ES-I3 (cell line): ENCODE measurements around the gene LRMDA.

Source experiments
- H3K36me3 ChIP-seq: 2 replicates; pipeline ENCODE4 v1.6.1; 2013; ENCODE audit warnings: mild to moderate bottlenecking, low read length, control low read depth, moderate library complexity; ENCODE audit not compliant: insufficient read depth
- H3K4me1 ChIP-seq: 2 replicates; pipeline ENCODE4 v1.6.1; 2013; ENCODE audit warnings: mild to moderate bottlenecking, control low read depth, low read length; ENCODE audit not compliant: insufficient read depth
- H3K9ac ChIP-seq: 2 replicates; pipeline ENCODE4 v1.6.1; 2013; ENCODE audit warnings: low read depth, mild to moderate bottlenecking, low read length, moderate library complexity
- H3K9me3 ChIP-seq: 2 replicates; pipeline ENCODE4 v1.6.1; 2013; ENCODE audit warnings: mild to moderate bottlenecking, low read length, moderate library complexity; ENCODE audit not compliant: control insufficient read depth, insufficient read depth

LRMDA gene

GRCh38 chr10:76036111-76036940, 604.9 kb downstream of the LRMDA start:
- no peak overlapping the region for H3K9ac ChIP-seq
- H3K36me3 ChIP-seq, result no peaks in the 10 kb centered on the region; the same call in 1 of the 2 replicates
- peaks cover 9% of the 10 kb centered on the region for H3K9me3 ChIP-seq
- 0 out of 2 replicates have a peak, but pooled peaks cover 6% of the 10 kb centered on the region for H3K4me1 ChIP-seq

GRCh38 chr10:76036962-76037361, 605.5 kb downstream of the LRMDA start:
- H3K9me3 ChIP-seq, result peaks cover 9% of the 10 kb centered on the region
- H3K9ac ChIP-seq, result no peak overlapping the region
- 0 out of 2 replicates have a peak, but pooled peaks cover 6% of the 10 kb centered on the region for H3K4me1 ChIP-seq

GRCh38 chr10:76037531-76038155, 606.2 kb downstream of the LRMDA start:
- Histone ChIP-seq H3K9ac (no peak overlapping the region), H3K9me3 (peaks cover 9% of the 10 kb centered on the region), H3K4me1 (0 out of 2 replicates have a peak, but pooled peaks cover 6% of the 10 kb centered on the region), H3K36me3 (no peaks in the 10 kb centered on the region; the same call in 1 of the 2 replicates)

More at GRCh38 chr10:76036962-76037361, 605.5 kb downstream of the LRMDA start:
- no peaks in the 10 kb centered on the region; the same call in 1 of the 2 replicates for H3K36me3 ChIP-seq

- Histone ChIP-seq H3K4me1 (0 out of 2 replicates have a peak, but pooled peaks cover 4% of the 10 kb centered on the region), H3K9ac (no peak overlapping the region), H3K36me3 (no peaks in the 10 kb centered on the region; the same call in 1 of the 2 replicates), H3K9me3 (peaks cover 9% of the 10 kb centered on the region)
These were observed 607.3 kb downstream of the LRMDA start for GRCh38 chr10:76038696-76039095.

GRCh38 chr10:76040107-76040829, 608.8 kb downstream of the LRMDA start:
- Histone ChIP-seq H3K36me3 (no peaks in the 10 kb centered on the region; the same call in 1 of the 2 replicates), H3K9ac (no peak overlapping the region), H3K9me3 (peaks cover 9% of the 10 kb centered on the region), H3K4me1 (no peaks in the 10 kb centered on the region)

- H3K9ac ChIP-seq, result no peak overlapping the region
- H3K9me3 ChIP-seq, result peaks cover 9% of the 10 kb centered on the region
- H3K4me1 ChIP-seq, result no peaks in the 10 kb centered on the region
- no peaks in the 10 kb centered on the region; the same call in 1 of the 2 replicates for H3K36me3 ChIP-seq
These were observed 609.4 kb downstream of the LRMDA start for GRCh38 chr10:76040830-76041220.

GRCh38 chr10:76041551-76041950, 610.1 kb downstream of the LRMDA start:
- no peaks in the 10 kb centered on the region; the same call in 1 of the 2 replicates for H3K36me3 ChIP-seq
- peaks cover 9% of the 10 kb centered on the region for H3K9me3 ChIP-seq
- no peak overlapping the region for H3K9ac ChIP-seq
- H3K4me1 ChIP-seq, result no peaks in the 10 kb centered on the region

- Histone ChIP-seq H3K36me3 (no peaks in the 10 kb centered on the region; the same call in 1 of the 2 replicates), H3K4me1 (no peaks in the 10 kb centered on the region), H3K9me3 (peaks cover 6% of the 10 kb centered on the region; the same call in 1 of the 2 replicates), H3K9ac (no peak overlapping the region)
These were observed 611.8 kb downstream of the LRMDA start for GRCh38 chr10:76043261-76043660.

- H3K36me3 ChIP-seq, result no peaks in the 10 kb centered on the region; the same call in 1 of the 2 replicates
- no peaks in the 10 kb centered on the region for H3K9me3 ChIP-seq
- no peaks in the 10 kb centered on the region for H3K4me1 ChIP-seq
- no peak overlapping the region for H3K9ac ChIP-seq
These were observed 613.3 kb downstream of the LRMDA start for GRCh38 chr10:76044751-76045150.

- Histone ChIP-seq H3K9ac (no peak overlapping the region), H3K4me1 (no peaks in the 10 kb centered on the region), H3K36me3 (no peaks in the 10 kb centered on the region; the same call in 1 of the 2 replicates), H3K9me3 (no peaks in the 10 kb centered on the region)
These were observed 613.8 kb downstream of the LRMDA start for GRCh38 chr10:76045174-76045573.

- Histone ChIP-seq H3K36me3 (no peaks in the 10 kb centered on the region), H3K4me1 (no peaks in the 10 kb centered on the region), H3K9ac (no peak overlapping the region), H3K9me3 (no peaks in the 10 kb centered on the region)
These were observed 616.1 kb downstream of the LRMDA start for GRCh38 chr10:76047521-76047920.

GRCh38 chr10:76049581-76050290, 618.3 kb downstream of the LRMDA start:
- H3K36me3 ChIP-seq, result no peaks in the 10 kb centered on the region
- H3K9me3 ChIP-seq, result no peaks in the 10 kb centered on the region; the same call in 1 of the 2 replicates
- H3K9ac ChIP-seq, result no peak overlapping the region
- H3K4me1 ChIP-seq, result no peaks in the 10 kb centered on the region

GRCh38 chr10:76050291-76050625, 618.8 kb downstream of the LRMDA start:
- H3K9me3 ChIP-seq, result no peaks in the 10 kb centered on the region; the same call in 1 of the 2 replicates
- no peak overlapping the region for H3K9ac ChIP-seq
- H3K4me1 ChIP-seq, result no peaks in the 10 kb centered on the region
- H3K36me3 ChIP-seq, result no peaks in the 10 kb centered on the region
